Liver (tissue), 9 donors: ENCODE data around the gene PDE9A. TPM values are rescaled to one million over a fixed set of nuclear protein-coding genes. Genes with fewer than 3 reads are reported as not detected.

Source experiments
- DNase-seq: peaks from one replicate; pipeline ENCODE4 v3.0.0-alpha.2; 2017; ENCODE audit warnings: low spot score
- H3K27ac ChIP-seq, 2 donors: one replicate each; pipeline ENCODE4 v1.7.0; 2013; ENCODE audit warnings: inconsistent platforms in 2 of 2, low read length in 2 of 2, control low read depth in 1 of 2, low read depth in 1 of 2, mild to moderate bottlenecking in 1 of 2
- H3K27me3 ChIP-seq, 4 donors: one replicate each; pipeline versions ENCODE4 v1.6.1 to v1.7.0; 2013; ENCODE audit warnings: low read length in 3 of 4, inconsistent platforms in 1 of 4, mild to moderate bottlenecking in 1 of 4, moderate library complexity in 1 of 4; ENCODE audit not compliant: control insufficient read depth in 4 of 4, insufficient read depth in 4 of 4
- H3K36me3 ChIP-seq, 4 donors: one replicate each; pipeline versions ENCODE4 v1.6.1 to v1.7.0; 2013; ENCODE audit warnings: low read length in 3 of 4, mild to moderate bottlenecking in 3 of 4, low read depth in 1 of 4, moderate library complexity in 1 of 4; ENCODE audit not compliant: control insufficient read depth in 4 of 4, insufficient read depth in 3 of 4
- H3K4me1 ChIP-seq, 4 donors: one replicate each; pipeline versions ENCODE4 v1.6.1 to v1.7.0; 2013; ENCODE audit warnings: low read length in 3 of 4, mild to moderate bottlenecking in 3 of 4, moderate library complexity in 1 of 4; ENCODE audit not compliant: control insufficient read depth in 4 of 4, insufficient read depth in 4 of 4
- H3K4me3 ChIP-seq, 3 donors: one replicate each; pipeline versions ENCODE4 v1.6.1 to v1.7.0; 2013; ENCODE audit warnings: low read length in 3 of 3, control low read depth in 1 of 3, low read depth in 1 of 3, mild to moderate bottlenecking in 1 of 3
- H3K9ac ChIP-seq, 2 donors: one replicate each; pipeline ENCODE4 v1.7.0; 2013; ENCODE audit warnings: low read length in 2 of 2, mild to moderate bottlenecking in 2 of 2, moderate library complexity in 2 of 2, control low read depth in 1 of 2, low read depth in 1 of 2
- H3K9me3 ChIP-seq, 4 donors: one replicate each; pipeline versions ENCODE4 v1.6.1 to v1.7.0; 2013; ENCODE audit warnings: low read length in 3 of 4; ENCODE audit not compliant: control insufficient read depth in 4 of 4
- ATF3 ChIP-seq: IDR thresholded peaks from 2 replicates; pipeline ENCODE4 v1.6.1; 2016; ENCODE audit warnings: antibody characterized with exemption
- EGR1 ChIP-seq, 2 donors: IDR thresholded peaks; 2 replicates each; pipeline ENCODE4 v1.6.1; 2016 to 2018; ENCODE audit warnings: antibody characterized with exemption in 2 of 2, low read depth in 2 of 2
- FOXA1 ChIP-seq: IDR thresholded peaks from 2 replicates; pipeline ENCODE4 v1.6.1; 2016; ENCODE audit warnings: antibody characterized with exemption
- FOXA2 ChIP-seq: IDR thresholded peaks from 2 replicates; pipeline ENCODE4 v1.6.1; 2016; ENCODE audit warnings: antibody characterized with exemption
- GABPA ChIP-seq, 2 donors: IDR thresholded peaks in 1 of 2; conservative IDR thresholded peaks in 1 of 2; 2 replicates each; pipeline ENCODE4 v1.6.1; 2016; ENCODE audit warnings: antibody characterized with exemption in 2 of 2, mild to moderate bottlenecking in 1 of 2, moderate library complexity in 1 of 2
- HNF4A ChIP-seq, 2 donors: conservative IDR thresholded peaks; 2 replicates each; pipeline ENCODE4 v1.6.1; 2016; ENCODE audit warnings: antibody characterized with exemption in 2 of 2, mild to moderate bottlenecking in 2 of 2
- HNF4G ChIP-seq: IDR thresholded peaks from 2 replicates; pipeline ENCODE4 v1.6.1; 2016; ENCODE audit warnings: antibody characterized with exemption
- JUND ChIP-seq, 2 donors: IDR thresholded peaks; 2 replicates each; pipeline ENCODE4 v1.6.1; 2016; ENCODE audit warnings: antibody characterized with exemption in 2 of 2
- NR2F2 ChIP-seq: IDR thresholded peaks from 2 replicates; pipeline ENCODE4 v1.6.1; 2016; ENCODE audit warnings: antibody characterized with exemption
- RAD21 ChIP-seq, 2 donors: IDR thresholded peaks; 2 replicates each; pipeline ENCODE4 v1.6.1; 2016; ENCODE audit warnings: antibody characterized with exemption in 2 of 2, mild to moderate bottlenecking in 2 of 2
- RXRA ChIP-seq, 2 donors: IDR thresholded peaks; 2 replicates each; pipeline ENCODE4 v1.6.1; 2017 to 2018; ENCODE audit warnings: antibody characterized with exemption in 2 of 2, mild to moderate bottlenecking in 1 of 2
- SP1 ChIP-seq: IDR thresholded peaks from 2 replicates; pipeline ENCODE4 v1.6.1; 2018; ENCODE audit warnings: antibody characterized with exemption, mild to moderate bottlenecking
- TAF1 ChIP-seq: conservative IDR thresholded peaks from 2 replicates; pipeline ENCODE4 v1.6.1; 2016; ENCODE audit warnings: antibody characterized with exemption, mild to moderate bottlenecking
- YY1 ChIP-seq: IDR thresholded peaks from 2 replicates; pipeline ENCODE4 v1.6.1; 2016; ENCODE audit warnings: antibody characterized with exemption, mild to moderate bottlenecking
- WGBS: extraction: QIAGEN DNeasy Blood & Tissue Kit; methylation state at CpG from one replicate; pipeline ENCODE4 v1.1.7; 2013; 5-methylcytosine and 5-hydroxymethylcytosine counted together
- polyA plus RNA-seq, 2 donors: library from polyadenylated mRNA; stranded (reverse) in 1 of 2; unstranded in 1 of 2; fragments of 200-250 nt in 1 of 2; fragments of >200 nt in 1 of 2; fragmentation: Nextera tagmentation in 1 of 2; extraction: Ambion mirVana in 1 of 2; gene quantifications; one replicate each; pipeline versions ENCODE4 v1.2.1 to v1.2.3, GENCODE V29; 2013 to 2015
- total RNA-seq, 2 donors: library from RNA; depleted of rRNA; stranded (reverse); fragments of >200 nt; gene quantifications; one replicate each; pipeline ENCODE4 v1.2.3, GENCODE V29; 2014
- TF ChIP-seq, protein P1 (sequence below): IDR thresholded peaks from 2 replicates; pipeline ENCODE4 v1.6.1; 2016; ENCODE audit warnings: antibody characterized with exemption
- TF ChIP-seq, protein P2 (sequence below): IDR thresholded peaks from 2 replicates; pipeline ENCODE4 v1.6.1; 2016; ENCODE audit warnings: antibody characterized with exemption
- TF ChIP-seq, protein P3 (sequence below): fragments of 150-350 bp; IDR thresholded peaks from 2 replicates; pipeline ENCODE4 v1.5.1; 2017; ENCODE audit warnings: improper control_type of control experiment, low read depth, low read length; ENCODE audit not compliant: missing input control
- donor health status: healthy.
- donor health status: healthy.
- donor health status: healthy.
- donor health status: healthy.
- donor health status: healthy.

Gene PDE9A
- total and polyA plus RNA-seq, 4 donors: 1.5 to 4.2 (median 2.7) TPM

DNA sequence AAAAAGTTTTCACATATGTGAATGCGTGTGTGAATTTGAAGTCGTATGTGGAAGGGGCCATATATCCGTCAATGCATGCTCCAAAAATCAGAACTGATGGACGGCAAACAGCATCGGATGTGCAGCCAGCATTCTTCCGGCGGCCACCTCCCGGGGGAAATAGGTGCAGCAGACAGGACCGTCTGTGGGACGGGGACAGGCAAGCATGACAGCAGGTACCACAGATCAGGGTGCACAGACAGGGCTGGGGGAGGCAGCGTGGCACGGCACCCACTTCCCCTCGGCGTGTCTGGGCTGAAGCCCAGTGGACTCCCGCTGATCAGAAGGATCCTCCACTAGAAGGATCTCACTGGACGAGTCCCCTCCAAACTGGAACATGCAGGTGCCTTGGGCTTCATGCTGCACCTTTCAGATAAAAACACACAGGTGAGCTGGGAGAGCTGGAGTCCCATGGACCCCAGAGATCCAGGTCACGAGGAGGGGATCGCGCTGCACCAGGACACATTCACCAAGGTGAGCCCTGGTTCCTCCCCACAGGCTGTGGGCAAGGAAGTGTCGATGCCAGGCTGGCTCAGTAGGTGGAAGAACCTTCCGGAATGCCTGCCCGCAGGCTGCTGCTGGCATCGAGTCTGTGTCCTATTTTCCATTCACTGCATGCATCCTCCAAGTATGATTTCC lies 25.3 kb downstream of the PDE9A start:
- Histone ChIP-seq H3K9me3 (no peaks in the 10 kb centered on the region), H3K9ac (no peak overlapping the region), H3K27ac (no peak overlapping the region), H3K36me3 (no peaks in the 10 kb centered on the region), H3K27me3 (peaks cover 0 to 2% (median 0%) of the 10 kb centered on the region in 4 donors), H3K4me3 (no peak overlapping the region), H3K4me1 (no peaks in the 10 kb centered on the region)
- TF ChIP-seq HNF4G (no peak), HNF4A (conservative IDR thresholded peaks at IDR 0.05) (no peak), GABPA (IDR thresholded peaks at IDR 0.05 in 1 of 2, conservative IDR thresholded peaks at IDR 0.05 in 1 of 2) (no peak), TAF1 (no peak), YY1 (no peak), FOXA2 (no peak), RXRA (IDR thresholded peaks at IDR 0.05) (no peak)
- TF ChIP-seq, protein P1, sequence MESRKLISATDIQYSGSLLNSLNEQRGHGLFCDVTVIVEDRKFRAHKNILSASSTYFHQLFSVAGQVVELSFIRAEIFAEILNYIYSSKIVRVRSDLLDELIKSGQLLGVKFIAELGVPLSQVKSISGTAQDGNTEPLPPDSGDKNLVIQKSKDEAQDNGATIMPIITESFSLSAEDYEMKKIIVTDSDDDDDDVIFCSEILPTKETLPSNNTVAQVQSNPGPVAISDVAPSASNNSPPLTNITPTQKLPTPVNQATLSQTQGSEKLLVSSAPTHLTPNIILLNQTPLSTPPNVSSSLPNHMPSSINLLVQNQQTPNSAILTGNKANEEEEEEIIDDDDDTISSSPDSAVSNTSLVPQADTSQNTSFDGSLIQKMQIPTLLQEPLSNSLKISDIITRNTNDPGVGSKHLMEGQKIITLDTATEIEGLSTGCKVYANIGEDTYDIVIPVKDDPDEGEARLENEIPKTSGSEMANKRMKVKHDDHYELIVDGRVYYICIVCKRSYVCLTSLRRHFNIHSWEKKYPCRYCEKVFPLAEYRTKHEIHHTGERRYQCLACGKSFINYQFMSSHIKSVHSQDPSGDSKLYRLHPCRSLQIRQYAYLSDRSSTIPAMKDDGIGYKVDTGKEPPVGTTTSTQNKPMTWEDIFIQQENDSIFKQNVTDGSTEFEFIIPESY: no peak
- 93% methylated on average over 23 of the region's 23 CpGs for WGBS
- DNase-seq: no peak

DNA sequence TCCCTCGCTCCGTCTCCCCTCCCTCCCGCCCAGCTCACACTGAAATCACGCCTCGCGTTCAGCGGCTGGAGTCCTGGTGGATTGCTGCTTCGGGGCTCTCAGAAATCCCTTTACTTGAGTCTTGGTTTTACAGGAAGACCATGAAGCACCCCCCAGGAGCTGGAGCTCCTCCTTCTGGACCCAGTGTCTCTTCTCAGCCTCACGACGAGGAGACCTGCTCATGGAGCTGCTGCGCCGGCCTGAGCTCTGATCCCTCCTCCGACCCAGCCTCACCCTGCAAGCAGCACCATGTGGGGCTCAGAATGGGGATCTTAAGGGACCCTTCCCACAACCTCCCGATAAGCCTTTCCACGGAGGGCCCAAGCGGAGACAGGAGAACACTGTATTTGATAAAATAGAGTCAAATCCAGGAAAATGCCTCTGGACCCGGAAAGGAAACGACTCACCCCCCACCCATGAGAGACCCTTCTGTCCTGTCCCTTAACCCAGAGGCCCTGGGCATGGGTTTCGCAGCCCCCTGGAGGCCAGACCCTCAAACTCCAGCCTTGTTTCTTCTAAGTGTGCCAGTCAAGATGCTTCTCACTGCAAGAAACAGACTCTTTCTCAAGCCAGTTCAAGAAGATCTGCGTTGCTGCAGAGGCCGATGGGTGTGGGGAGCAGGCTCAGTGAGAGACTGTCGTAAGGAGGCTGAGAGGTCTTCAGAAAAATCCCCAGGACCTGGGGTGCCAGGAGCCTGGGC lies 26.1 kb downstream of the PDE9A start:
- DNase-seq: no peak
- Histone ChIP-seq H3K27ac (no peak overlapping the region), H3K27me3 (peaks cover 0 to 2% (median 0%) of the 10 kb centered on the region in 4 donors), H3K4me1 (no peaks in the 10 kb centered on the region), H3K4me3 (no peak overlapping the region), H3K9ac (no peak overlapping the region), H3K36me3 (no peaks in the 10 kb centered on the region), H3K9me3 (no peaks in the 10 kb centered on the region)
- 96% methylated on average over 22 of the region's 22 CpGs for WGBS
- TF ChIP-seq EGR1 (IDR thresholded peaks at IDR 0.05; ENCODE audit: low read depth in 2 of 2) (no peak), GABPA (IDR thresholded peaks at IDR 0.05 in 1 of 2, conservative IDR thresholded peaks at IDR 0.05 in 1 of 2) (no peak), HNF4A (conservative IDR thresholded peaks at IDR 0.05) (no peak), SP1 (no peak), RXRA (IDR thresholded peaks at IDR 0.05) (no peak), NR2F2 (no peak), FOXA2 (no peak), FOXA1 (no peak), TAF1 (no peak), RAD21 (IDR thresholded peaks at IDR 0.05) (no peak), JUND (IDR thresholded peaks at IDR 0.05) (no peak), ATF3 (no peak), HNF4G (no peak)
- TF ChIP-seq, protein P2, sequence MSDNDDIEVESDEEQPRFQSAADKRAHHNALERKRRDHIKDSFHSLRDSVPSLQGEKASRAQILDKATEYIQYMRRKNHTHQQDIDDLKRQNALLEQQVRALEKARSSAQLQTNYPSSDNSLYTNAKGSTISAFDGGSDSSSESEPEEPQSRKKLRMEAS: no peak
- TF ChIP-seq, protein P1: no peak
- TF ChIP-seq, protein P3, sequence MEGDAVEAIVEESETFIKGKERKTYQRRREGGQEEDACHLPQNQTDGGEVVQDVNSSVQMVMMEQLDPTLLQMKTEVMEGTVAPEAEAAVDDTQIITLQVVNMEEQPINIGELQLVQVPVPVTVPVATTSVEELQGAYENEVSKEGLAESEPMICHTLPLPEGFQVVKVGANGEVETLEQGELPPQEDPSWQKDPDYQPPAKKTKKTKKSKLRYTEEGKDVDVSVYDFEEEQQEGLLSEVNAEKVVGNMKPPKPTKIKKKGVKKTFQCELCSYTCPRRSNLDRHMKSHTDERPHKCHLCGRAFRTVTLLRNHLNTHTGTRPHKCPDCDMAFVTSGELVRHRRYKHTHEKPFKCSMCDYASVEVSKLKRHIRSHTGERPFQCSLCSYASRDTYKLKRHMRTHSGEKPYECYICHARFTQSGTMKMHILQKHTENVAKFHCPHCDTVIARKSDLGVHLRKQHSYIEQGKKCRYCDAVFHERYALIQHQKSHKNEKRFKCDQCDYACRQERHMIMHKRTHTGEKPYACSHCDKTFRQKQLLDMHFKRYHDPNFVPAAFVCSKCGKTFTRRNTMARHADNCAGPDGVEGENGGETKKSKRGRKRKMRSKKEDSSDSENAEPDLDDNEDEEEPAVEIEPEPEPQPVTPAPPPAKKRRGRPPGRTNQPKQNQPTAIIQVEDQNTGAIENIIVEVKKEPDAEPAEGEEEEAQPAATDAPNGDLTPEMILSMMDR: no peak
